Panc1 (cell line): ENCODE data around the gene FAM72A. TPM values are rescaled to one million over a fixed set of nuclear protein-coding genes. Genes with fewer than 3 reads are reported as not detected.
"Not testable (repeated sequence)": the region's sequence is repeated elsewhere in the genome, so short reads cannot be mapped to it uniquely, and the experiment has no call there.

Source experiments
- ATAC-seq: fragments of 200-7000 bp; cut with Tn5 transposase; 2 replicates; pipeline ENCODE4 v1.9.1; 2020; ENCODE audit warnings: mild to moderate bottlenecking, moderate library complexity
- BruUV-seq: library from RNA; stranded (reverse); fragments of 400-500 nt; replicated peaks from 2 replicates; lab custom pipeline; 2021; lab: Mats Ljungman, UMichigan
- CTCF ChIA-PET: fragments of 300-600 bp; sonication (Branson Sonifier 250); formaldehyde crosslinking; loops from one replicate; lab custom pipeline; 2022; ENCODE audit warnings: antibody characterized with exemption; lab: Charles Lee
- POLR2A ChIA-PET: fragments of 300-600 bp; sonication (Branson Sonifier 250); formaldehyde crosslinking; loops from one replicate; lab custom pipeline; 2022; ENCODE audit warnings: antibody characterized with exemption; lab: Charles Lee
- DNase-seq: peaks from one replicate; pipeline ENCODE4 v3.0.0-alpha.2; 2010; ENCODE audit warnings: low read depth, low spot score
- H3K27ac ChIP-seq: 2 replicates; pipeline ENCODE4 v1.5.1; 2011; ENCODE audit warnings: mild to moderate bottlenecking, low read length, inconsistent platforms
- H3K27me3 ChIP-seq: fragments of 200-500 bp; sonication (Bioruptor generic); 2 replicates; pipeline ENCODE4 v1.6.0; 2014; ENCODE audit warnings: low read length, inconsistent platforms; ENCODE audit not compliant: control insufficient read depth, insufficient read depth
- H3K36me3 ChIP-seq: fragments of 200-500 bp; sonication (Bioruptor generic); 2 replicates; pipeline ENCODE4 v1.5.1; 2014; ENCODE audit warnings: inconsistent platforms, mild to moderate bottlenecking, low read length, moderate library complexity; ENCODE audit not compliant: control insufficient read depth, insufficient read depth
- H3K4me1 ChIP-seq: 2 replicates; pipeline ENCODE4 v1.5.1; 2011; ENCODE audit warnings: inconsistent platforms, mild to moderate bottlenecking, low read length, moderate library complexity; ENCODE audit not compliant: control insufficient read depth, insufficient read depth
- H3K4me3 ChIP-seq, 2 experiments: 2 replicates each; pipeline ENCODE4 v1.5.1; 2011 to 2012; ENCODE audit warnings: low read depth in 2 of 2, low read length in 2 of 2, mild to moderate bottlenecking in 2 of 2, inconsistent platforms in 1 of 2, moderate library complexity in 1 of 2
- H3K9me3 ChIP-seq: fragments of 200-500 bp; sonication (Bioruptor generic); 2 replicates; pipeline ENCODE4 v1.5.1; 2014; ENCODE audit warnings: low read depth, mild to moderate bottlenecking, inconsistent platforms, low read length, moderate library complexity; ENCODE audit not compliant: control insufficient read depth, insufficient read depth
- in situ Hi-C: cut with HindIII; loops from 2 replicates; pipeline ENCODE4 v1.10.0; 2016; ENCODE audit warnings: low sequenced_read_pairs, low pct_unique_long_range_greater_than_20kb
- intact Hi-C: fragments of 100-400 bp; cut with micrococcal nuclease; formaldehyde crosslinking; loops from one replicate; pipeline ENCODE4 v1.10.0; 2022; ENCODE audit not compliant: unreplicated experiment
- total RNA-seq: library from RNA; stranded (reverse); gene quantifications from one replicate; pipeline ENCODE4 v1.2.1, GENCODE V29; 2021; ENCODE audit not compliant: unreplicated experiment

FAM72A gene
- total RNA-seq, 1 experiment from 2014 or later: 29.2 TPM

DNA sequence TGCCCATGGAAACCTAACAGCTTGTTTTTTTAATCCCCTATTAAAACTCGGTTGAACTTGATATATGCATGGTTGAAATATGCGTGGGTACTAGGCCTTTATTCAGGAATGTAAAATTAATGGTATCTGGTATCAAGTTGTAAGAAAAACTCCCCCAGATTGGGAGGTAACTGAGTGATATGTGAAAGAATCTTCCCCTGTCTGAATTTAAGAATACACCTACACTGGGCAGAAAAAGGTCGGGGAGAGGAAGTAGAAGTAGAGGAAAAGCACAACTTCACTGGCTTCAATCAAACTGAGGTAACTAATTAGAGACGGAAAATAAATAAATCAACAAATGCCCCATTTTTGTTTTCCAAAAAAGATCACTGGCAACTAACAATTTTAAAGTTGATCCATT lies 15.8 kb downstream of the FAM72A start:
- H3K4me3 ChIP-seq, DNase-seq, H3K36me3 ChIP-seq, ATAC-seq, in situ Hi-C loops, H3K9me3 ChIP-seq, CTCF ChIA-PET, POLR2A ChIA-PET, H3K27ac ChIP-seq, H3K27me3 ChIP-seq, H3K4me1 ChIP-seq, intact Hi-C loops: not testable (repeated sequence)
- BruUV-seq: TSS peak; percentile 78

DNA sequence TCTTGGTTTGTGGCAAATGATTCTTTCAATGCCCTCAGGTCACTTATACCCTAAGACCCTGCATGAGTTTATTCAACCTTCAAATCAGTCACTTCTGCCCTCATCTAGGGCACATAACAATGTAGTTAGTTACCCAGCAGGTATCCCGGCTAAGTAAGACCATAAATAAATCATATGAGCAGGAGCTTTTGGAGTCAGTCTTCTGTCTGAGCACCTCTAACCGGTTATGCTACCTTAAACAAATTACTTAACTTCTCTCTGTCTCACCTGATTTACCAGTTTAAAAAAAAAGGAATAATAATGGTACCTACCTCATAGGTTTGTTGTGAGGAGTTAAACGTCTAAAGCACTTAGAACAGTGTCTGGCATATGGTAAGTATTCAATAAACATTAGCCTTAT lies 16.9 kb downstream of the FAM72A start:
- H3K9me3 ChIP-seq, H3K27ac ChIP-seq, POLR2A ChIA-PET, BruUV-seq, in situ Hi-C loops, H3K4me1 ChIP-seq, H3K27me3 ChIP-seq, H3K36me3 ChIP-seq, intact Hi-C loops, DNase-seq, CTCF ChIA-PET, ATAC-seq, H3K4me3 ChIP-seq: not testable (repeated sequence)

DNA sequence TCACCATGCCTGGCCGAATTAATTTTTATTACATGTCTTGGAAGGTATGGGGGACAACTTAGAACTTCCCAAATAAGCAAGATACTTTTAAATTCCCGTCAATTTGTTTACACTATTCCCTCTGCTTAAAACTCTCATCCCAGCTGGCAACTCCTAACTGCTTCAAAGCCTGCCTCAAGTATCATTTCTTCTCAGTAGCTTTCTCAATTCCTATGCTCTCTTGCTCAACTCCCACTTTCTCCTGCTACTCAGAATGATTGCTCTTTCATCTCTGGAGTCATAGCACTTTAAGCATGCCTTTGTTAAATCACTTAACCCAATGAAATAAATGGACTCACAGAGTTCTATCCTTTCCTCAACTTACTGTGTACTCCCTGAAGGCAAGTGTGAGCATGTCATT lies 18.9 kb downstream of the FAM72A start:
- in situ Hi-C loops, intact Hi-C loops: not testable (repeated sequence)

DNA sequence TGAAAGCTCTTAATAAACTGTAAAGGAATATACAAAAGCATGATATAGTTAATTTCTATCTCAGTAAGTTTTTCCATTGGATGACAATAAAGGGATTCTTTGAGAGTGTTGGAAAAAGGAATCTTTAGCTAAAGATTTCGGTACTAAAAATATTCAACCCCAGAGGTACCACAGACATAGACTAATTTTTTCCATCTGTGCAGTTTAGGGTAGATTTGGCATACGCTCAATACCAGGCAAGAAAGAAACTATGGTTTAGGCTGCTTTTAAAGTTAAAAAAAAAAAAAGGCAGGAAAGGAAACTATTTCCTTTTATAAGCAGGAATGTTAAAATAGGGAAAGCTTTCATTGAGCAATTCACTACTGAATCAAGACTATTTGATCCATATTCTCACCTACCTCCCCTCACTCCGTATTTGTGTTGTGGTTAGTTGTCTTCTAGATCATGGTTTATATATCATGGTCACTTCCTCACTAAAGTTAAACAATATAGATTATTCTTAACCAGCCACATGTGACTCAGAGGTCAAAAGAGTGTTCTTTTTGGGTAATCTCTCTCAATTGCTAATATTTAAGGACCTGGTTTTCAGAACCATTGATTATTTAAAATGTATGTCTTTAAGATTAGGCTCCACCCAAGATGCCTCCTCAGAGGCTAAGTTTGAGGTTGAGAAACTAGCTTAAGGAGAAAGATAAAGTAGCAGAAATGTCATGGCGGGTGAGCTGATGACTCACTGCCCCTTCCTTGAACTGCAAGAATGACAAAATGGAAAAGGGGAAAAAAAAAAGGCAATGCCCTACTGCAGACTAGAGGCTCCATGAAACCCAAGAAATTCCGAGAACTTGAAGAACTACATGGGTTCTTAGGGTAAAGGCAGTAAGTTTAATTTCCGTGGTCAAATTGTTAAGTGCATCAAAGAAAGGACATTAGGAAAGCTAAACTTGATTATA lies 20.0 kb downstream of the FAM72A start:
- in situ Hi-C loops, intact Hi-C loops, CTCF ChIA-PET, BruUV-seq, DNase-seq, H3K27ac ChIP-seq, H3K4me1 ChIP-seq, H3K4me3 ChIP-seq, H3K36me3 ChIP-seq, H3K9me3 ChIP-seq, H3K27me3 ChIP-seq, ATAC-seq, POLR2A ChIA-PET: not testable (repeated sequence)

More for the DNA sequence above, 18.9 kb downstream of the FAM72A start:
- H3K4me3 ChIP-seq, H3K9me3 ChIP-seq, H3K36me3 ChIP-seq, BruUV-seq, H3K4me1 ChIP-seq, DNase-seq, H3K27ac ChIP-seq, H3K27me3 ChIP-seq, POLR2A ChIA-PET, CTCF ChIA-PET, ATAC-seq: not testable (repeated sequence)

DNA sequence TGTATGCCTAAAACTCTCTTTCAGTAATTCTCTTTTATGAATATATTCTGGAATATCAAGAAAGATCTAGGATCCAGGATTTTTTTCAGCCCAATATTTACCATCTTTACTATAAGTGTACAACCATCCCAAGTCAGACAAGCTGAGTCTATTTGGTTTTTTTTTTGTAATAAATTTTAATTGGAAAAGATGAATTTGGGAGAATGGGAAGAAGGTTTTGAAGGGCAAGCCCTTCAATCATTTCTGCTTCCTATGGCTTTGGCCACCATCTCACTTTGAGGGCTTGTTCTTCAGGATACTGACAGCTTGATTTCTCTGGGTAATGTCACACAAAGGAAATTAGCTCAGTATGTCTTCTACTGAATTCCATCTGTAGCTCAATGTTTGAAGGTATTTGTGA lies 23.0 kb downstream of the FAM72A start:
- POLR2A ChIA-PET, ATAC-seq, CTCF ChIA-PET, H3K36me3 ChIP-seq, H3K4me1 ChIP-seq, BruUV-seq, DNase-seq, H3K9me3 ChIP-seq, in situ Hi-C loops, H3K27ac ChIP-seq, H3K27me3 ChIP-seq, H3K4me3 ChIP-seq, intact Hi-C loops: not testable (repeated sequence)

DNA sequence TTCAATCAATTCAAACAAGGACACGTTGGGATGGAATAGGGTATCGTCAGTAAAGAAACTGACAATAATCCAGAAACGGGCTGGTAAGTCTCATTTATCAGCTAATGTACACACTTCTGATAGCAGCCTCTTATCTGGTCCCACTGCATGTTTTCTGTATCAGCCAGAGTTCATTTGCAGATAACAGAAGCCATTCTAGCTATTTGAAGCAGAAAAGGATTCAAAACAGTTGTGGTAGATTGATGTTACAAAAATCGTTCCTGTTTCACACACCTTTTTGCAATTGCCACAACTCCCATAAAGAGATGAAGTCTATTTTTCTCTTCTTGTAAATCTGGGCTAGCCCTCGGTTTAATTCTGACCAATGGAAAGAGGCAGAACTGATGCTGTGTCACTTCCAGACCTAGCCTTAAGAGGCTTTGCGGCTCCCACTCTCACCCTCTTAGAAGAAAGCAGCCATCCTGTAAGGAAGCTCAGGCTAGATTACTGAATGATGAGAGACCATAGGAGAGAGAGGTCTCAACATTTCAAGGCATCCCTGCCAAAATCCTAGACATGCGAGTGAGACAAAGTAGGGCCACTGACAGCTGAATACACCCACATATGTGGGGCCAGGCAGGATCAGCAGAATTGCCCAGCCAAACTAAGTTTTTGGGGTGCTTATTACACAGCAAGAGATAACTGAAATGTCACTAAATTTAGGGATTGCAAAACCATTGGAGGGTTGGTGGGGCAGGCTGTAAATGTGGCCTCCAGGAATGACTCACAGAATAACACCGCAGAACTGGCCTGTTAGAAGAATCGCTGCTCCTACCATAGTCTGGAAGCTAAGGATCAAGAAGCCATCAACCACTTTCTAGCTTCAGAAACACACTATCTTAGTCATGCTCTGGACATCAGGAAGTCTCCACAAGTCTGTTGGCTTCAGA lies 24.3 kb downstream of the FAM72A start:
- in situ Hi-C loops, ATAC-seq, DNase-seq, H3K4me1 ChIP-seq, CTCF ChIA-PET, intact Hi-C loops, H3K36me3 ChIP-seq, BruUV-seq, H3K27ac ChIP-seq, H3K27me3 ChIP-seq, H3K9me3 ChIP-seq, H3K4me3 ChIP-seq, POLR2A ChIA-PET: not testable (repeated sequence)

DNA sequence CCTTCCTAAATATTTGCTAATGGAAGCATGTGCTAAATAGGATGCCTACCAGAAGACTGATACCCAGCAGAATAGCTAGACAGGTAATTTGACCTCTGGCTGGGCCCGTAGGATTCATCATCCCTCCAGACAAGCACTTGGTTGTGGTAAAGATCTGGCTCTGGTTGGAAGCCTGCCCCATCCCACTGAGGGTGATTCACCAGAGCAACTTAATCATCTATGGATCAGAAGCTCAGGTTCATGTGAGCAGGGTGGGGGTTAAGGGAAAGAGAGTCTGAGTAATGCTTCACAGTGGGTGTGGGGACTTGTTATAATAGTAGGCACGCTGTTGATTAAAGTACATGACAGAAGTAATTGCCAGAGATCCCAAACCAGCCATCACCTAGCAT lies 26.5 kb downstream of the FAM72A start:
- H3K27ac ChIP-seq, H3K27me3 ChIP-seq, in situ Hi-C loops, H3K4me3 ChIP-seq, H3K36me3 ChIP-seq, H3K4me1 ChIP-seq, H3K9me3 ChIP-seq, intact Hi-C loops, DNase-seq, ATAC-seq, BruUV-seq, POLR2A ChIA-PET, CTCF ChIA-PET: not testable (repeated sequence)
